Measurements from ENCODE around the gene RGS8. TPM values are rescaled to one million over a fixed set of nuclear protein-coding genes. Genes with fewer than 3 reads are reported as not detected.

RGS8 gene
- total RNA-seq, 4 donors from 2014 or later: not detected

DNA sequence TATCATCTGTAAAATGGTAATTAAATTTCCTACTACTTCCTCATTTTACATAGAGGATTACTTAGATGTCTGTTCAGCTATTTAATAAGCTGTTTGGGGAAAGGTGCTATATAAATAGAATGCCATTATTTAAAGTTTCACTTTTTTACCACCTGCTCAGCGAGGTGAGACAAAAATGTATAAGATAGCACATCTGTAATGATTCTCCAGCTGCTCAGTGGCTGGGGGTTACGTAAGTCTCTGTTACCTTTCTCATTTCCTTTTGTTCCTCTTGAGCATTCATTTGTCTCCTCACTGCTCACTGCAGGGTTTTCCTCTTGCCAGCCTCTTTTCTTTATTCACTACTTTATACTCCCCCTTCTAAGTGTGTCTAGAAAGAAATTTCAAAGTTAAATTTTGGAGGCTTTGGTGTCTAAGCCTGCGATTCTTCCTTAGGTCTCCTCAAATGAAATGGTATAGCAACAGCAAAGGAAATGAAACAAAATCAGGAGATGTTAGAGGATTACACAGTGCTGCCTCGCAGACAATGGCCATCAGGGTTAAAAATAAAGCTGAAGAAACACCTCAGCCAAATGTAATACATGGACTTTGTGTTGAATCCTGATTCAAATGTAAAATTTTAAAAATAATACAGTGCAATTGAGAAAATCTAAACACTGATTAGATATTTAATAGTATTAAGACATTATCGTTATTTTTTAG is 6.8 kb downstream of the RGS8 start:
- H3K4me1 ChIP-seq: peaks cover 0 to 3% (median 0%) of the 10 kb centered on the region in 4 donors
- TF ChIP-seq POLR2A (IDR thresholded peaks at IDR 0.05) (no peak), CTCF (IDR thresholded peaks at IDR 0.05) (no peak)
- no peaks in the 10 kb centered on the region for H3K9me3 ChIP-seq
- no peaks in the 10 kb centered on the region for H3K36me3 ChIP-seq
- H3K27ac ChIP-seq: no peak overlapping the region
- no peak overlapping the region for H3K4me3 ChIP-seq
- DNase-seq: no peak
- H3K27me3 ChIP-seq: no peaks in the 10 kb centered on the region

DNA sequence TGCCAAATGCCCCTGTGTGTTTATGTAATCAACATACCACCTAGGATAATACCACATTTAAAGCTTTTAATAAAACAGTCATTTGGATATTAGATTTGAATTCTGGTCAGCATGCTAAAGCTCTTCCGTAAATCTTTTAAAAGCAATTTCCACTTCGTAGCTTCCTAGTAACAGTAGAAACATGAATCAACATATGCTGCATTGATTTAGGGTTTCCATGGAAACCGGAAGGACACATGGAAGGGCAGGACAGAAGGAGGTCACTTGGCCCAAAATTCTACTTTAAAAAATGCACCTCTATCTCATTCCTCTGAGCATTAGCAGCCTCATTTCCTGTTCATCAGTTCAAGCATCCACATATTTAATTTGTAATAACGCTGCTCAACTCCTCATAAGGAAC is 8.1 kb downstream of the RGS8 start:
- H3K27ac ChIP-seq: no peak overlapping the region
- no peaks in the 10 kb centered on the region for H3K9me3 ChIP-seq
- no peak overlapping the region for H3K4me3 ChIP-seq
- H3K27me3 ChIP-seq: no peaks in the 10 kb centered on the region
- H3K4me1 ChIP-seq: peaks cover 0 to 3% (median 0%) of the 10 kb centered on the region in 4 donors
- TF ChIP-seq POLR2A (IDR thresholded peaks at IDR 0.05) (no peak), CTCF (IDR thresholded peaks at IDR 0.05) (no peak)
- H3K36me3 ChIP-seq: no peaks in the 10 kb centered on the region
- DNase-seq: no peak

GRCh38 chr1:182674346-182675246 is 9.8 kb downstream of the RGS8 start:
- Histone ChIP-seq H3K27me3 (no peaks in the 10 kb centered on the region), H3K9me3 (no peaks in the 10 kb centered on the region), H3K4me3 (no peak overlapping the region), H3K36me3 (no peaks in the 10 kb centered on the region), H3K27ac (no peak overlapping the region), H3K4me1 (peaks cover 0 to 3% (median 0%) of the 10 kb centered on the region in 4 donors)
- no peak for TF ChIP-seq CTCF (IDR thresholded peaks at IDR 0.05)
- no peak for TF ChIP-seq POLR2A (IDR thresholded peaks at IDR 0.05)
- no peak for DNase-seq

- Histone ChIP-seq H3K27ac (no peak overlapping the region), H3K36me3 (no peaks in the 10 kb centered on the region), H3K9me3 (no peaks in the 10 kb centered on the region), H3K4me1 (peaks cover 0 to 3% (median 0%) of the 10 kb centered on the region in 4 donors), H3K4me3 (no peak overlapping the region), H3K27me3 (no peaks in the 10 kb centered on the region)
- TF ChIP-seq POLR2A (IDR thresholded peaks at IDR 0.05): no peak
- TF ChIP-seq CTCF (IDR thresholded peaks at IDR 0.05): no peak
- no peak for DNase-seq
Observed at GRCh38 chr1:182672487-182672836, 11.9 kb downstream of the RGS8 start.

DNA sequence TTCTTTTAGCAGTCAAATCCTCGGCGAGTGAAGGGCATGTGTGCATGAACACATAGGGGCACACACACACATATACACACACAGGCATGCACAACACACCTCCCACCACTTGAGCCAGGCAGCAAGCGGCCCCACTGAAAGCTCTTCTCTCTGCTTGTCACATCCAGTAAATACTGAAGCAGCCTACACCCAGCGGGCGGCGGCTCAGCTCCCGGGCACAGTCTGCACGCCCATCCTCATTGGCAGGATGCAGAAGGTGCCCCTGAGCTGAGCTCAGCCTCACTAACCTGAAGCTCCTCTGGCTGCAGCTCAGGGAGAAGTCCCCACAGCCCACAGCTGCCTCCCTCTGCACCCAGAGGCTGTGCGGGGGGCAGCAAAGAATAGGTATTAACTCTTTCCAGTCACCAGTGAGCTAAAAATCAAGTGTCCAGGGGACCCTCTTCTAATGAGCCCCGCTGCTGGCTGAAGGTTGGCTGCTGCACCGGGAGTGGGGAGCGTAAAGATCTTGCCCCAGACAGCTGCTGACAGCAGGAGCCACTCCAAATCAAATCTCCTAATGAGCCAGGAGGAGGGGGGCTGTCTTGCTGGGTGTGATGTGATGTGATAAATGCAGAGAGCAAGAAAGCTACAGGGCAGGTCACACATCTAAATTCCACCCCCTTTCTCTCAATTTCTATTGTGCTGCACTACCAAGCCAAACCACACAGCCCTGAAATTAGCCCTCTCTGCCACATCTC is 12.5 kb downstream of the RGS8 start:
- DNase-seq: no peak
- H3K9me3 ChIP-seq: no peaks in the 10 kb centered on the region
- no peaks in the 10 kb centered on the region for H3K36me3 ChIP-seq
- no peak for TF ChIP-seq POLR2A (IDR thresholded peaks at IDR 0.05)
- TF ChIP-seq CTCF (IDR thresholded peaks at IDR 0.05): no peak
- no peaks in the 10 kb centered on the region for H3K27me3 ChIP-seq
- peaks cover 0 to 3% (median 0%) of the 10 kb centered on the region in 4 donors for H3K4me1 ChIP-seq
- no peak overlapping the region for H3K27ac ChIP-seq
- H3K4me3 ChIP-seq: no peak overlapping the region
